ENCODE results near the gene PSD2.

PSD2 gene

GRCh38 chr5:139831624-139832023 is 36.0 kb downstream of the PSD2 start:
- Histone ChIP-seq H3K36me3 (ENCODE audit: insufficient read depth, low read length) (no peaks in the 10 kb centered on the region), H3K9ac (ENCODE audit: insufficient read length) (no peak overlapping the region), H3K27ac (no peak overlapping the region), H3K4me3 (no peak overlapping the region), H3K9me3 (ENCODE audit: low read depth, low read length) (no peaks in the 10 kb centered on the region)
- no peak for TF ChIP-seq FOXP2 (optimal IDR thresholded peaks at IDR 0.05; ENCODE audit: control extremely low read depth, extremely low read length, insufficient read depth)
- no peak for TF ChIP-seq EZH2 (IDR thresholded peaks at IDR 0.05)
- TF ChIP-seq POLR2AphosphoS5 (IDR thresholded peaks at IDR 0.05; ENCODE audit: borderline replicate concordance, low read depth, low read length), result no peak
- no peak for DNase-seq (ENCODE audit: low read depth, low spot score)

GRCh38 chr5:139833525-139833924 is 37.9 kb downstream of the PSD2 start:
- no peaks in the 10 kb centered on the region for H3K9me3 ChIP-seq (ENCODE audit: low read depth, low read length)
- DNase-seq (ENCODE audit: low read depth, low spot score), result no peak
- H3K27ac ChIP-seq, result no peak overlapping the region
- TF ChIP-seq EZH2 (IDR thresholded peaks at IDR 0.05) (no peak), POLR2AphosphoS5 (IDR thresholded peaks at IDR 0.05; ENCODE audit: borderline replicate concordance, low read depth, low read length) (no peak), FOXP2 (optimal IDR thresholded peaks at IDR 0.05; ENCODE audit: control extremely low read depth, extremely low read length, insufficient read depth) (no peak)
- no peak overlapping the region for H3K9ac ChIP-seq (ENCODE audit: insufficient read length)
- no peaks in the 10 kb centered on the region for H3K36me3 ChIP-seq (ENCODE audit: insufficient read depth, low read length)
- no peak overlapping the region for H3K4me3 ChIP-seq

DNA sequence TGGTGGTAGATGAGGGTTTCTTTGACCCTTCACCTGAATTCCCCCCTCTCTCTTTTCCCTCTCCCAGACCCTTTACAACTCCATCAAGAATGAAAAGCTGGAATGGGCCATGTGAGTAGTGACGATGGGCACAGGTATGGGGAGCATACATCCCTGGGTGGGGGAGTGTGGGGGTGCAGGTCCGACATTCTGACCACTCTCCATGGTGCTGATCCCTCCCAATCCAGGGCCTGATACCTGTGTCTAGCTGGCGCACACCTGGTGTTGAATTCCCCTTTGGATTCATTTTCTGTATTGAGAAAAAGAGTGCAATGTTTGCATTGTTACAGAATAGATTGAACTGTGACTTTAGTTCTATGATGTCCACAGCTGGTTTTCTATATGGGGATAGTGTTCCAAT is 40.0 kb downstream of the PSD2 start:
- DNase-seq (ENCODE audit: low read depth, low spot score), result no peak
- Histone ChIP-seq H3K27ac (no peak overlapping the region), H3K36me3 (ENCODE audit: insufficient read depth, low read length) (no peaks in the 10 kb centered on the region), H3K9me3 (ENCODE audit: low read depth, low read length) (no peaks in the 10 kb centered on the region), H3K4me3 (no peak overlapping the region), H3K9ac (ENCODE audit: insufficient read length) (no peak overlapping the region)
- TF ChIP-seq EZH2 (IDR thresholded peaks at IDR 0.05) (no peak), POLR2AphosphoS5 (IDR thresholded peaks at IDR 0.05; ENCODE audit: borderline replicate concordance, low read depth, low read length) (no peak), FOXP2 (optimal IDR thresholded peaks at IDR 0.05; ENCODE audit: control extremely low read depth, extremely low read length, insufficient read depth) (no peak)

DNA sequence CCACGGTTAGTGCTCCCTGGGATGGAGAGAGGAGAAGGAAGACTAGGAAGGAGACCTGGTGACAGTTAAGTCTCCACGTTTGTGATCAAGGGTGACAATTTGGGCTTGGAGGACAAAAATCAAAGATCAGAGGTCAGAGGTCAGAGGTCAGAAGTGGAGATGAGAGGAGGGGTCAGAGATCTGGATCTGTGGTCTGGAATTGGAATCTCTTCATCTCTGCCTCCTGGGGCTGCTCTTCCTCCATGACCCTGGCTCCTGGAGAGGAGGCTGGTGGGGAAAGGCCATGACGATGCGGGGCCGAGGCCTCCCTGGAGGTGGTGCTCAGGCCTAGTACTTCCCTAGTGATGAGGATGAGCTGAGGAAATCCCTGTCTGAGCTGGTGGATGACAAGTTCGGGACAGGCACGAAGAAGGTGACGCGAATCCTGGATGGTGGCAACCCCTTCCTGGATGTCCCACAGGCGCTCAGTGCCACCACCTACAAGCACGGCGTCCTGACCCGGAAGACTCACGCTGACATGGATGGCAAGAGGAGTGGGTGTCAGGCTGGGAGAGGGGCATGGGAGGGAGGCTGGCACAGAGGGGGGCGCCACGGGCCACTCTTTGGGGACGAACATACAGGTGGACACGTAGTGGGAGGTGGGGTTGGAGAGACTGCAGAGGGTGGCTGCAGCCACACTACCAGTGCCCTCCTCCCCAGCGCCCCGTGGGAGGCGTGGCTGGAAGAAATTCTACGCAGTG is 41.0 kb downstream of the PSD2 start:
- DNase-seq (ENCODE audit: low read depth, low spot score), result no peak
- Histone ChIP-seq H3K4me3 (no peak overlapping the region), H3K9me3 (ENCODE audit: low read depth, low read length) (no peaks in the 10 kb centered on the region), H3K9ac (ENCODE audit: insufficient read length) (no peak overlapping the region), H3K36me3 (ENCODE audit: insufficient read depth, low read length) (no peaks in the 10 kb centered on the region), H3K27ac (no peak overlapping the region)
- TF ChIP-seq EZH2 (IDR thresholded peaks at IDR 0.05) (no peak), POLR2AphosphoS5 (IDR thresholded peaks at IDR 0.05; ENCODE audit: borderline replicate concordance, low read depth, low read length) (no peak), FOXP2 (optimal IDR thresholded peaks at IDR 0.05; ENCODE audit: control extremely low read depth, extremely low read length, insufficient read depth) (no peak)

- H3K27ac ChIP-seq, result no peak overlapping the region
- H3K36me3 ChIP-seq (ENCODE audit: insufficient read depth, low read length), result no peaks in the 10 kb centered on the region
- no peak for DNase-seq (ENCODE audit: low read depth, low spot score)
- TF ChIP-seq EZH2 (IDR thresholded peaks at IDR 0.05), result no peak
- no peak for TF ChIP-seq FOXP2 (optimal IDR thresholded peaks at IDR 0.05; ENCODE audit: control extremely low read depth, extremely low read length, insufficient read depth)
- TF ChIP-seq POLR2AphosphoS5 (IDR thresholded peaks at IDR 0.05; ENCODE audit: borderline replicate concordance, low read depth, low read length), result no peak
- H3K9me3 ChIP-seq (ENCODE audit: low read depth, low read length), result no peaks in the 10 kb centered on the region
- no peak overlapping the region for H3K4me3 ChIP-seq
- H3K9ac ChIP-seq (ENCODE audit: insufficient read length), result no peak overlapping the region
Measured at GRCh38 chr5:139837711-139838380, 42.2 kb downstream of the PSD2 start.

- no peaks in the 10 kb centered on the region for H3K36me3 ChIP-seq (ENCODE audit: insufficient read depth, low read length)
- no peak overlapping the region for H3K9ac ChIP-seq (ENCODE audit: insufficient read length)
Measured at GRCh38 chr5:139838381-139839197, 43.0 kb downstream of the PSD2 start.

DNA sequence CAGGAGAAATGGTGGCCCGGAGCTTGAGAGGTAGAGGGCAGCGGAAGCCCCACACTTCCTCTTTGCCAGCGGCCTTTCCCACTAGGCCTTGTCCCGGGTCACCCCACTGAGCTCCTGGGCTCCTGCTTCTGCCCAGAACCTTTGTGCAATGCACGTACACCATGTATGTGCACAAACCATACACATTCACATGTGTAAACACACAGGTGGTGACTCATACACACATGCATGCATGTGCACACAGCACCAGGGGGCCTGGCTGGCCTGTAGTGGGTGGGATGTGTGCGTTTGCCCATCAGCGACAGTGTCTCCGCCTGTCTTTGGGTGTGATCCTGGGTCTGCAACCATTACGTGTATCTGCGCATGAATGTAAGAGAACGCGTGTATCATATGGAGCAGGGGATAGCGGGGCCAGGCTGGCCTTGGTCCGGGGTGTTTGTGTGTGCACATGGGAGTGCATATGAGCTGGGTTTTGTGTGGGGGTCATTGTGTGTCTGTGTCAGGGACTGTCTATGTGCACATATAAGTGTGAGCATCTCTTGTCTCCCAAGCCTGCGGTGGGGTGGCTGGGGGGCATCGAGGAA is 43.7 kb downstream of the PSD2 start:
- TF ChIP-seq POLR2AphosphoS5 (IDR thresholded peaks at IDR 0.05; ENCODE audit: borderline replicate concordance, low read depth, low read length) (no peak), FOXP2 (optimal IDR thresholded peaks at IDR 0.05; ENCODE audit: control extremely low read depth, extremely low read length, insufficient read depth) (no peak), EZH2 (IDR thresholded peaks at IDR 0.05) (no peak)
- Histone ChIP-seq H3K36me3 (ENCODE audit: insufficient read depth, low read length) (no peaks in the 10 kb centered on the region), H3K9ac (ENCODE audit: insufficient read length) (no peak overlapping the region), H3K4me3 (no peak overlapping the region), H3K9me3 (ENCODE audit: low read depth, low read length) (no peaks in the 10 kb centered on the region), H3K27ac (no peak overlapping the region)
- DNase-seq (ENCODE audit: low read depth, low spot score), result no peak

More at GRCh38 chr5:139838381-139839197, 43.0 kb downstream of the PSD2 start:
- no peak for DNase-seq (ENCODE audit: low read depth, low spot score)
- Histone ChIP-seq H3K27ac (no peak overlapping the region), H3K4me3 (no peak overlapping the region), H3K9me3 (ENCODE audit: low read depth, low read length) (no peaks in the 10 kb centered on the region)
- TF ChIP-seq EZH2 (IDR thresholded peaks at IDR 0.05), result no peak
- no peak for TF ChIP-seq FOXP2 (optimal IDR thresholded peaks at IDR 0.05; ENCODE audit: control extremely low read depth, extremely low read length, insufficient read depth)
- no peak for TF ChIP-seq POLR2AphosphoS5 (IDR thresholded peaks at IDR 0.05; ENCODE audit: borderline replicate concordance, low read depth, low read length)

DNA sequence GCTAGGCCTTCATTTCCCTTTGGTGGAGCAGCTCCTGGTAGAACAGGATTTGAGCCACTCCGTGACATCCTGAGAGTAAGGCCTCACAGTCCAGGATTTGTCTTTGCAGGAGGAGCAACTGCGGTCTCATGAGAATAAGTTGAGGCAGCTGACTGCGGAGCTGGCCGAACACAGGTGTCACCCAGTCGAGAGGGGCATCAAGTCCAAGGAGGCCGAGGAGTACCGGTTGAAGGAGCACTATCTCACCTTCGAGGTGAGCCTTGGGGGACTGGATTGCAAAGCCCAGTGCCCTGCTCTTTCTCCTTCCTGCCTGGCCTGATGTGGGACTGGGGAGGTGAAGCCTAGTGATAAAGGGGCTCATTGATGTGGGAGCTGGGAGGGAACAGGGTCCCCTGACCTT is 44.3 kb downstream of the PSD2 start:
- Histone ChIP-seq H3K9me3 (ENCODE audit: low read depth, low read length) (no peaks in the 10 kb centered on the region), H3K27ac (no peak overlapping the region), H3K4me3 (no peak overlapping the region), H3K9ac (ENCODE audit: insufficient read length) (no peak overlapping the region), H3K36me3 (ENCODE audit: insufficient read depth, low read length) (no peaks in the 10 kb centered on the region)
- DNase-seq (ENCODE audit: low read depth, low spot score), result no peak
- TF ChIP-seq FOXP2 (optimal IDR thresholded peaks at IDR 0.05; ENCODE audit: control extremely low read depth, extremely low read length, insufficient read depth) (no peak), POLR2AphosphoS5 (IDR thresholded peaks at IDR 0.05; ENCODE audit: borderline replicate concordance, low read depth, low read length) (no peak), EZH2 (IDR thresholded peaks at IDR 0.05) (no peak)

Measured in SK-N-MC (cell line).